Naive B cell (primary cell): ENCODE measurements around the gene RBMS3. TPM values are rescaled to one million over a fixed set of nuclear protein-coding genes. Genes with fewer than 3 reads are reported as not detected.

Source experiments
- ATAC-seq, 2 donors: fragments of 150-1000 bp; cut with Tn5 transposase; 2 replicates each; pipeline ENCODE4 v1.10.0; 2021; ENCODE audit warnings: low read depth in 2 of 2, mild to moderate bottlenecking in 2 of 2, moderate library complexity in 2 of 2
- DNase-seq: peaks from one replicate; pipeline ENCODE4 v3.0.0; 2022
- H3K27ac Mint-ChIP-seq, 6 donors: one replicate each; pipeline ENCODE4 v1.8.0; 2020 to 2022; ENCODE audit warnings: mild to moderate bottlenecking in 6 of 6, mixed read lengths in 6 of 6, moderate library complexity in 5 of 6, inconsistent platforms in 2 of 6
- H3K27me3 Mint-ChIP-seq, 3 donors: one replicate each; pipeline ENCODE4 v1.8.0; 2021 to 2022; ENCODE audit warnings: mixed read lengths in 3 of 3, mild to moderate bottlenecking in 1 of 3
- H3K36me3 Mint-ChIP-seq, 2 donors: one replicate each; pipeline ENCODE4 v1.8.0; 2020 to 2022; ENCODE audit warnings: mixed read lengths in 2 of 2, inconsistent platforms in 1 of 2, mild to moderate bottlenecking in 1 of 2
- H3K4me1 Mint-ChIP-seq, 3 donors: one replicate each; pipeline ENCODE4 v1.8.0; 2020 to 2022; ENCODE audit warnings: mixed read lengths in 3 of 3, inconsistent platforms in 1 of 3, mild to moderate bottlenecking in 1 of 3, moderate library complexity in 1 of 3
- H3K4me3 Mint-ChIP-seq, 8 donors: one replicate each; pipeline ENCODE4 v1.8.0; 2020 to 2022; ENCODE audit warnings: mild to moderate bottlenecking in 8 of 8, mixed read lengths in 8 of 8, moderate library complexity in 8 of 8, inconsistent platforms in 2 of 8
- H3K9me3 Mint-ChIP-seq, 7 donors: one replicate each; pipeline ENCODE4 v1.8.0; 2020 to 2022; ENCODE audit warnings: mixed read lengths in 7 of 7, mild to moderate bottlenecking in 5 of 7, inconsistent platforms in 2 of 7, moderate library complexity in 1 of 7
- polyA plus RNA-seq, 6 donors: library from polyadenylated mRNA; unstranded; fragments of 300-500 nt; fragmentation: Illumina TruSeq; gene quantifications; one replicate each; pipeline ENCODE4 v1.2.3, GENCODE V29; 2021; ENCODE audit warnings: low read depth in 6 of 6

The RBMS3 gene
- polyA plus RNA-seq, 6 donors from 2014 or later = 0.12 to 1.3 (median 0.45) TPM; not detected in 3

DNA sequence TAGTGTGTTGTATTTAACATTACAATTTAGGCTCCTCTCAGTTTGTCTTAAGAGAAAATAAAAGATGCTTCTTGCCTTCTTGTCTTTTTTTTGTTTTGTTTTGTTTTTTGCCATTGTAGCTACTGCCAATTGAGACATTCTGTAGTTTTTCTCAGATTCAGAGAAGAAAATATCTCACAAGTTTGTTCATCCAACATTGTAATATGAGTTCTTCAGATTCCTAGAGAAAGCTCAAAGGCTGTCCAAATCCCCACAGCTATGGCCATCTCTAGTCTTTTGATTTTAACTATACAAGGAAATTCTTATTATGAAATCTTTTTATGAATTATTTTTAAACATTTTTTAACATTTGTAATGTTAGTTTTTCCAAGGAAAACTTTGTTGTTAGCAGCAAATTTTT lies 264.7 kb downstream of the RBMS3 start:
- no peak for DNase-seq

DNA sequence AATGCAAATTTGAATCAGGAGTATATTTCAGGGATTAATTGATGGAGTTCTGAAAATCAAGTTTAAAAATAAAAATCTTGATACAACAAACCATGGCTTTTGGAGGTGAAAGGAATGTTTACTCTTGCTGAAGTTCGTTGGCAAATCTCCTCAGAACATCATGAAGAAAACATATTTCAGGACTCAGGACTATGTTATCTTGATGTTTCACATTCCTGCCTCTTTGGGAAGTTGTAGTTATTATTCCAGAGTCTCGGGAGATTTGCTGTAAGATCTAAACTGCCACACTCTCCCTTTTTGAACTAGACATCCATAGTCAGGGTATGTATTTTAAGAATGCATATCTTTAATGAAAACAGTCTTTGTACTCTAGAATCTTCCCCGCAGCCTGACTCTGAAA lies 271.2 kb downstream of the RBMS3 start:
- Mint-ChIP-seq H3K27ac (no peak overlapping the region), H3K4me3 (no peak overlapping the region), H3K9me3 (no peaks in the 10 kb centered on the region), H3K4me1 (no peaks in the 10 kb centered on the region), H3K36me3 (no peaks in the 10 kb centered on the region), H3K27me3 (peaks cover 0 to 6% (median 0%) of the 10 kb centered on the region in 3 donors)
- DNase-seq = no peak
- ATAC-seq = no peak

More for the DNA sequence above, 264.7 kb downstream of the RBMS3 start:
- no peak for ATAC-seq
- Mint-ChIP-seq H3K4me1 (no peaks in the 10 kb centered on the region), H3K27ac (no peak overlapping the region), H3K9me3 (no peaks in the 10 kb centered on the region), H3K4me3 (no peak overlapping the region), H3K36me3 (no peaks in the 10 kb centered on the region), H3K27me3 (no peaks in the 10 kb centered on the region)

DNA sequence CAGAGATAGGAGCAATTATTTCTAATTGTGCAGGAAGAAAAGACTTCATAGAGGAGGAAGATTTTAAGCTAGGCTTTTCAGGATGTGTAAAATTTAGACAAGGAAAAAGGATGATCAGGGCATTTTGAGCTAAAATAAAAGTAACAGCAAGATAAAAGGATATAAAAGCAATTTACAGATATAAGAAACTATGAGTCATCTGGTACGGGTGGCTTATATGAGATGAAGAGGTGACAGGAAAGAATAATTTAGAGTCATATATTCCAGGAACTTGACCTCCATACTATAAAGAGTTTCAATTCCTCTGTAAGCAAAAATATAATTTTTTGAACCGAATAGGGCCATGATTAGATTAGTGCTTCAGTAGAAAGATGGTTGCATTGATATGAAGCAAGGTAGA lies 273.7 kb downstream of the RBMS3 start:
- H3K4me3 Mint-ChIP-seq = no peak overlapping the region
- DNase-seq (no peak), ATAC-seq (no peak)
- H3K36me3 Mint-ChIP-seq = no peaks in the 10 kb centered on the region
- H3K9me3 Mint-ChIP-seq = peaks cover 0 to 2% (median 0%) of the 10 kb centered on the region in 7 donors
- peak overlapping the region in 1 of 6 donors; percentile 0 for H3K27ac Mint-ChIP-seq
- H3K27me3 Mint-ChIP-seq = peaks cover 0 to 6% (median 0%) of the 10 kb centered on the region in 3 donors
- H3K4me1 Mint-ChIP-seq = no peaks in the 10 kb centered on the region

DNA sequence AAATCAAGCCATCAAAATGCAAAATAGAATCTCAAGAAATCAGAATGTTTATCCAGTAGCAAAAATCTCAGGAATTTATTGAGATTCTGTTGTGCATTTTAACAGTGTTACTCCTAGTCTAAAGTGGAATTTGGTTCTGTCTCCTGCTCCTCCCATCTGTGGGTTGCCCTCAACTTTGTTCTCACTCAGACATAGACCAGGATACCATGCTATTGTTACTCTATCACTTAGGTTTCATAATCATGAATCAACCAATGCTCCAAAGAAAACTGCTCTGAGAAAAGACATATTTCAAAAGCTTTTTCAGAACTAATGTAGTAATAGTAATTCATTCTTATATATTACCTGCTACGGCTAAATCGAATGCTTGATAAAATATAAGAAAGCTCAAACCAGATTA lies 274.7 kb downstream of the RBMS3 start:
- H3K27ac Mint-ChIP-seq = no peak overlapping the region
- no peak for DNase-seq
- no peak overlapping the region for H3K4me3 Mint-ChIP-seq
- no peaks in the 10 kb centered on the region for H3K4me1 Mint-ChIP-seq
- no peak for ATAC-seq
- peaks cover 0 to 6% (median 0%) of the 10 kb centered on the region in 3 donors for H3K27me3 Mint-ChIP-seq
- H3K9me3 Mint-ChIP-seq = peaks cover 0 to 2% (median 0%) of the 10 kb centered on the region in 7 donors
- H3K36me3 Mint-ChIP-seq = no peaks in the 10 kb centered on the region

DNA sequence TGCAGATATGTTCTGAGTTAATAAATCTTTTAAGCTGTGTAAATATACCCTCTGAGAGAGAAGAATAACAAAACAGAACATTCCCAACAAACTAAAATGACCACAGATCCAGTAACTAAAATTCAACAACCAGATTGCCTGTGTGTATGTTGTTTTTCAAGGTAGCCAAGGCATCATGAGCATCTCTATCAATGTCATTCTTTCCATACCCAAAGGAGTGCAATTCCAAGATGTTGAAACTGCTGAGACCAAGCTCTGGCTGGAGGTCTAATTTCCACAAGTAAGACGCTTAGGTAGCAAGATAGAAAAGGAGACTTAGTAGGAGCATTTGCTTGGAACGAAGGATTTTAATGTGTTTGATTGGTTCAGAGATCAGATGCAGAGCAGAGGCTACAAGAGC lies 276.3 kb downstream of the RBMS3 start:
- Mint-ChIP-seq H3K27me3 (peaks cover 0 to 6% (median 0%) of the 10 kb centered on the region in 3 donors), H3K27ac (no peak overlapping the region), H3K36me3 (no peaks in the 10 kb centered on the region), H3K4me1 (no peaks in the 10 kb centered on the region), H3K4me3 (no peak overlapping the region), H3K9me3 (peaks cover 0 to 3% (median 0%) of the 10 kb centered on the region in 7 donors)
- DNase-seq = no peak
- ATAC-seq = no peak

DNA sequence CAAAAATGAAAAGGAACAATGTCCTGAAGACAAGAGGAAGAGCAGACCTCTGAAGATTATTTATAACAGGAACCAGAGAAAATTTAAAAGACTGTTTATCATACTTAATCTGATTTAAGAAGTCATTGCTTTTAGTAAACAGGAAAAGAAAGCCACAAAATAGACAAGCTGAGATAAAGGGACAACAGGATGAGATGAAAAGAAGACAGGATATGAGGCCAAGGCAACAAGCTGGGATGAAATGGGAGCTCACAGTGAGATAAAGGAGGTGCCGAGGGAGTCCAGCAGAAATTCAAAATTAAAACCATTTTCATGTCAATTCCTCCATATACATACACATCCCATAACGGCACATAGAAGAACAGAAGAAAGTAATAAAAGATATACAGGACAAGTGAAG lies 277.0 kb downstream of the RBMS3 start:
- Mint-ChIP-seq H3K9me3 (peaks cover 0 to 3% (median 0%) of the 10 kb centered on the region in 7 donors), H3K4me3 (no peak overlapping the region), H3K36me3 (no peaks in the 10 kb centered on the region), H3K27ac (no peak overlapping the region), H3K4me1 (no peaks in the 10 kb centered on the region), H3K27me3 (peaks cover 0 to 4% (median 0%) of the 10 kb centered on the region in 3 donors)
- DNase-seq (no peak), ATAC-seq (no peak)

DNA sequence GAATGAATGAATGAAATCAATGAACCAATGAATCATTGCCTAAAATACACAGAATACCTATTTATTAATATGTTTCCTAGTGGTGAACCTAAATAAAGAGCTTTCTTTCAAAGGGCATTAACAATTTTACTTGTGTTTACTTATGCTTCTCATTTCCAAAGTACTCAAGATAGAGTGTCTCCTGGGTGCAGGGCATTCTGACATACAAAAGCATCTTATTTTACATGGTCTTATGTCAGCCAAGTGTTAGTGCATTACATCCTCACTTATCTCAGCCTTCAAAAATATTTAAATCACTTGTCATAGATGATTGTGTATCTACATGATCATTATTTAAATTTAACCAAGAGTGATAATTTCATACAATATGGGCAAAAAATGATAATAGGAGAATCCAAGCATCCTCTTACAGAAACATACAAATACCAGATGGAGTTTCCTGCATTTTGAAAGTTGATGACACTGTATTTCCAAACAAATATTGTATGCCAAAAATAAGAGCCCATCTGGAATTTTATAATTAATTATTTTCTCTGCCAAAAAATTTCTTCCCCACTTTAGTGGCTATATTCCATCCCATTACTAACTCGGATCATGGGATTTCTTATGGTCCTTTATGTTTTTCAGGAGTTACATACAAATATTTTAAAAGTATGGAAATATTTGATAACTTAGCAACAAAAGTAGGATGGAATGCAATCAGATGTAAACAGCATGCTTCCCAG lies 279.0 kb downstream of the RBMS3 start:
- H3K27ac Mint-ChIP-seq = no peak overlapping the region
- ATAC-seq (no peak), DNase-seq (no peak)
- no peak overlapping the region for H3K4me3 Mint-ChIP-seq
- peaks cover 0 to 3% (median 0%) of the 10 kb centered on the region in 7 donors for H3K9me3 Mint-ChIP-seq
- no peaks in the 10 kb centered on the region for H3K27me3 Mint-ChIP-seq
- no peaks in the 10 kb centered on the region for H3K4me1 Mint-ChIP-seq
- no peaks in the 10 kb centered on the region for H3K36me3 Mint-ChIP-seq

DNA sequence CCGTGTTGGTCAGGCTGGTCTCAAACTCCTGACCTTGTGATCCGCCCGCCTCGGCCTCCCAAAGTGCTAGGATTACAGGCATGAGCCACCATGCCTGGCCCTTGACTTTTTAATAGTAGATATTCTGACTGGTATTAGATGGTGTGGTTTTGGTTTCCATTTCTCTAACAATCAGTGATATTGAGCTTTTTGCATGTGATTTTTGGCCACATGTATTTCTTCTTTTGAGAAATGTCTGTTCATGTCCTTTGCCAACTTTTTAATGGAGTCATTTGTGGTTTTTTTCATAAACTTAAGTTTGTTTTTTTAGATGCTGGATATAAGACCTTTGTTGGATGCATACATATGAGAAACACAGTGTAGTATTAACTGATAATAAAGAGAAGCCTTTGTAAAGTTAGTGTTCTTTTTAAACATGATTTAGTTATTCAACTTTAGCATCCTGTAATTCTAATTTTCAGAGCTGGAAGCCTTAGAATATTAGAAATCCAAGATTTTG lies 280.8 kb downstream of the RBMS3 start:
- DNase-seq (no peak), ATAC-seq (no peak)
- Mint-ChIP-seq H3K27me3 (no peaks in the 10 kb centered on the region), H3K4me1 (no peaks in the 10 kb centered on the region), H3K9me3 (peaks cover 0 to 4% (median 0%) of the 10 kb centered on the region in 7 donors), H3K36me3 (no peaks in the 10 kb centered on the region), H3K27ac (no peak overlapping the region), H3K4me3 (no peak overlapping the region)

DNA sequence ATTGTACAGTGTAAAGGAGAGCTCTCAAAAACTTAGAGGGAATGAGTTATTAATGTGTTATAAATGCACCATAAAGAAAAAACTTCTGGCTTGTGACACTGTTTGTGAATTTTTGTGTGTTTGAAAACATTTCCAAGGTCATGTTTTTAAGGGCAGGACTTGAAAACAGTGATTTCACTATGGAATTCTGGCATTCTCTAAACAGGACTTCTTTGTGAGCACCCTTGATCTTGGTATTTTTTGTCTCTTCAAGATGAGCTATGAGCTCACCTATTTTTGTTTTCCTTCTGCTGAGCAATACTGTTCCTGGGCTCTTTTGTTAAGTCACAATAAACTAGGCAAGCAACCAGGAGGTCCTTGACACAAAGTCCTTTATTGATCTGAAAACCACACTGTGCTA lies 284.4 kb downstream of the RBMS3 start:
- Mint-ChIP-seq H3K36me3 (no peaks in the 10 kb centered on the region), H3K27ac (no peak overlapping the region), H3K9me3 (peaks cover 0 to 3% (median 0%) of the 10 kb centered on the region in 7 donors), H3K4me3 (no peak overlapping the region), H3K27me3 (no peaks in the 10 kb centered on the region), H3K4me1 (no peaks in the 10 kb centered on the region)
- ATAC-seq (no peak), DNase-seq (no peak)

DNA sequence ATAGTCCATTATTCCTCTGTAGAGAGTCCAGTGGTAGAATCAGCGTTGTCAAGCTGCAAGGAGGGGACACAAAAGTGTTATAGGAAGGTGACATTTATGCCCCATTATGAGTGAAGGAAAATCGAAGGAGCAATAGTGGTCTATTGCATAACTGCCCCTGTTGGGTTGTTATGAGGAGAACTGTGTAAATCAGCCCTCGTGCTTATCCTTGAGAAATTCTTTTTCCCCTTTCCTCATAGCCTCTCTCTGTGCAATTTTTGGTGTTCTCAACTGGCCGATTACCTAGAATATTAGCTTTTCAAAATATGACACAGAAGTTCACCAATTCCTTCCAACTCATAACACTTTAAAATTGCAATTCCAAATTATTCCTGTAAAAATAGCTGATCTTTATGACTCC lies 286.6 kb downstream of the RBMS3 start:
- Mint-ChIP-seq H3K4me1 (no peaks in the 10 kb centered on the region), H3K36me3 (no peaks in the 10 kb centered on the region), H3K27ac (no peak overlapping the region), H3K9me3 (peaks cover 0 to 9% (median 0%) of the 10 kb centered on the region in 7 donors), H3K27me3 (no peaks in the 10 kb centered on the region), H3K4me3 (no peak overlapping the region)
- ATAC-seq = no peak
- DNase-seq = no peak

DNA sequence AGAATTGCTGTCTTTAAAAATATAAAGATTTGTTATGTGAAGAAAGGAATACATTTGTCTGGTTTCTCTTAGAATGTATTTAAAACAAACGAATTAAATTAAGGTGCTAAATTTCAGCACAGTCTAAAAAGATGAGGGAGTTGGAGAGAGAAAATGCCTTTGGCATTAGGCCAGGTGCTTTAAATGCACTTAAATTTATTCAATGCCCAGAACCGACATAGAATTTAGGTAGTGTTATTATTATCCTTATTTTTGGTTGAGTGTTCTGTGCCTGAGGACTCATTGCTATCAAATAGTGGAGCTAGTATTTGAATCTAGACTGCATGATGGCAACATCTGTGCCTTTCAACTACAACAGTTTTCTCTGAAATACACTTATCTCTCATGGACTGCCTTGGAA lies 287.5 kb downstream of the RBMS3 start:
- Mint-ChIP-seq H3K4me3 (no peak overlapping the region), H3K27ac (no peak overlapping the region), H3K4me1 (no peaks in the 10 kb centered on the region), H3K9me3 (peaks cover 0 to 10% (median 3%) of the 10 kb centered on the region in 7 donors), H3K36me3 (no peaks in the 10 kb centered on the region), H3K27me3 (no peaks in the 10 kb centered on the region)
- ATAC-seq (no peak), DNase-seq (no peak)

DNA sequence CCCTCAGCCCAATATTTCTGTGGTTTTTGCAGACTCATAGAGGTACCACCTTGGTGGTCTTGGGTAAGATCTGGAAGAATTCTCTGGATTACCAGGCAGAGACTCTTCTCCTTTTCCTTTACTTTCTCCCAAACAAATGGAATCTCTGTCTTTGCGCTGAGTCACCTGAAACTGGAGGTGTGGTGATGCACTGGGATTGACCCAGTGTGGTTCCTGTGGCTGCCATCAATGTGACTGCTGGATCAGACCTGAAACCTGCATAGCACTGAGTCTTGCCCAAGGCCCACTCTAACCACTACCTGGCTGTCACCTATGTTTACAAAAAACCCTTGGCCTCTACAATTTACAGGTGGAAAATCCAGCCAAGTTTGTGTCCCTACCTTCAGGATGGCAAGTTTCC lies 295.3 kb downstream of the RBMS3 start:
- ATAC-seq (no peak), DNase-seq (no peak)
- H3K36me3 Mint-ChIP-seq = no peaks in the 10 kb centered on the region
- no peak overlapping the region for H3K4me3 Mint-ChIP-seq
- peaks cover 0 to 17% (median 7%) of the 10 kb centered on the region in 7 donors for H3K9me3 Mint-ChIP-seq
- no peak overlapping the region for H3K27ac Mint-ChIP-seq
- no peaks in the 10 kb centered on the region for H3K4me1 Mint-ChIP-seq
- H3K27me3 Mint-ChIP-seq = peaks cover 0 to 4% (median 0%) of the 10 kb centered on the region in 3 donors

DNA sequence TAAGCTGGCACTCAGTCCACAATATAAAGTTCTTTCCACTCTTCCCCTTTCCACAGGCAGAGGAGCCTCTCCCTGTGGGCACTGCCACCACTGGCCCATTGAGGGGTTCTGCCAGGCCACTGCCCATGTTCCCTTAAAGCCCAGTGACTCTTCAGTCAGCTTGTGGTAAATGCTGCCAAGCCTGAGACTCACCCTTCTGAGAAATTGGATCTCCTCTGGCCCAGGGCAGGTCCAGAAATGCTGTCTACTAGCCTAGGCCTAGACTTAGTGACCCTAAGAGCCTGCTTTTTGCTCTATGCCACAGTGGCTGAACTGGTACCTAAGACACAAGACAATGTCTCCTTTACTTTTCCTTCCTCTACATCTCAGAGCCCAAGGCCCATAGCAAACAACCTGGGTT lies 295.8 kb downstream of the RBMS3 start:
- no peaks in the 10 kb centered on the region for H3K36me3 Mint-ChIP-seq
- ATAC-seq (no peak), DNase-seq (no peak)
- no peak overlapping the region for H3K4me3 Mint-ChIP-seq
- no peak overlapping the region for H3K27ac Mint-ChIP-seq
- no peaks in the 10 kb centered on the region for H3K4me1 Mint-ChIP-seq
- H3K9me3 Mint-ChIP-seq = peaks cover 0 to 17% (median 7%) of the 10 kb centered on the region in 7 donors
- H3K27me3 Mint-ChIP-seq = peaks cover 0 to 4% (median 0%) of the 10 kb centered on the region in 3 donors

DNA sequence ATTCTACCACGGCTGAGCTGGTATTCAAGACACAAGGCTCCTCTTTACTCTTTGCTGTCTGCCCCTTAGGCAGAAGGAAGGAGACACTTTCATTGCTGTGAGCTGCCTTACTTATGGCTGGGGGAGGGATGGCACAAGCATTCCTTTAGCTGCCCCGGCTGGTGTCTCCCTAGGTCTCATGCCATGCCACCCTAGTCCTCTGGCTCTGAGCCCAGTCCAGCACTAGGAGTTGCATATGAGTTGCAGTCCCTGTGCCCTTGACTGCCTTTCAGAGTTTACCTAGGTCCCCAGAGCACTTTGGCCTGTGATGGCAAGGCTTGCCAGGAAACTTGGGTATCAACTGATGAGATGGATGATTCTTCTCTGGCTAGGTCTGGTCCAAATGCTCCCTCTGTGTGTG lies 296.4 kb downstream of the RBMS3 start:
- ATAC-seq = no peak
- Mint-ChIP-seq H3K4me3 (no peak overlapping the region), H3K27ac (no peak overlapping the region), H3K36me3 (no peaks in the 10 kb centered on the region), H3K27me3 (peaks cover 0 to 4% (median 0%) of the 10 kb centered on the region in 3 donors), H3K4me1 (no peaks in the 10 kb centered on the region), H3K9me3 (peaks cover 0 to 13% (median 5%) of the 10 kb centered on the region in 7 donors)
- DNase-seq = no peak
